Esophagus squamous epithelium (tissue), 4 donors: ENCODE results near the gene TMEM141.
"Not testable (repeated sequence)": the region's sequence is repeated elsewhere in the genome, so short reads cannot be mapped to it uniquely, and the experiment has no call there.

Source experiments
- CTCF ChIP-seq, 6 experiments: fragments of 450-650 bp in 4 of 6; fragments of 200-600 bp in 2 of 6; sonication (generic) in 2 of 6; IDR thresholded peaks; one replicate each; pipeline ENCODE4 v1.5.1; 2016 to 2019; ENCODE audit warnings: antibody characterized with exemption in 6 of 6, mild to moderate bottlenecking in 4 of 6, moderate library complexity in 4 of 6
- POLR2A ChIP-seq, 4 donors: fragments of 450-650 bp; IDR thresholded peaks; one replicate each; pipeline ENCODE4 v1.6.1; 2017; ENCODE audit warnings: antibody characterized with exemption in 4 of 4, mild to moderate bottlenecking in 4 of 4, moderate library complexity in 3 of 4

- TF ChIP-seq CTCF, POLR2A (IDR thresholded peaks at IDR 0.05): not testable (repeated sequence)
Observed at GRCh38 chr9:136785565-136786355, 5.4 kb upstream of the TMEM141 start.
